Stimulated activated CD4-positive, alpha-beta T cell treated with anti-CD3 and anti-CD28 coated beads, Interleukin-12 subunit alpha, Interleukin-12 subunit beta, amount 100 ng/mL, for 48 hours (primary cell): ENCODE measurements around the gene PCSK6.

Source experiments
- DNase-seq, 3 donors: peaks; one replicate each; pipeline ENCODE4 v3.0.0-alpha.2; 2020; ENCODE audit warnings: low read depth in 2 of 3, low spot score in 1 of 3

Gene PCSK6

DNA sequence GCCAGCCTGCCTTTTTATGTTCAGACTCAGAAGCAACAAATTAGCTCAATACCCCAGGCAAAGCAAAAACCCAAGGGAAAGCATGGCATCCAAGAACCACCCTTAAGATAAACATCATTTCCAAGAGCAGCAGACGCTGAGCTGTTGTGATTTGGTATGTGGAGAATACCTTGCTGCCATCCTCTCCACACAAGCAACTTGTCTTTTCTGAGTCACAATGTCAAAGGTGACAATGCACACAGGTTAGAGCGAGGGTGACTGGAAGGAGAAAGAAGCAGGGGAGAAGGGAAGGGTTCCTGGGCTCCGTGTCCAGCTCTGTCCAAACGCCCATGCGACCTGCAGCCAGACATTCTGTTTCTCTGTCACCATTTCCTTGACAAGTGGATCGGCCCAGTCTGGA is 6.0 kb downstream of the PCSK6 start:
- no peak for DNase-seq

DNA sequence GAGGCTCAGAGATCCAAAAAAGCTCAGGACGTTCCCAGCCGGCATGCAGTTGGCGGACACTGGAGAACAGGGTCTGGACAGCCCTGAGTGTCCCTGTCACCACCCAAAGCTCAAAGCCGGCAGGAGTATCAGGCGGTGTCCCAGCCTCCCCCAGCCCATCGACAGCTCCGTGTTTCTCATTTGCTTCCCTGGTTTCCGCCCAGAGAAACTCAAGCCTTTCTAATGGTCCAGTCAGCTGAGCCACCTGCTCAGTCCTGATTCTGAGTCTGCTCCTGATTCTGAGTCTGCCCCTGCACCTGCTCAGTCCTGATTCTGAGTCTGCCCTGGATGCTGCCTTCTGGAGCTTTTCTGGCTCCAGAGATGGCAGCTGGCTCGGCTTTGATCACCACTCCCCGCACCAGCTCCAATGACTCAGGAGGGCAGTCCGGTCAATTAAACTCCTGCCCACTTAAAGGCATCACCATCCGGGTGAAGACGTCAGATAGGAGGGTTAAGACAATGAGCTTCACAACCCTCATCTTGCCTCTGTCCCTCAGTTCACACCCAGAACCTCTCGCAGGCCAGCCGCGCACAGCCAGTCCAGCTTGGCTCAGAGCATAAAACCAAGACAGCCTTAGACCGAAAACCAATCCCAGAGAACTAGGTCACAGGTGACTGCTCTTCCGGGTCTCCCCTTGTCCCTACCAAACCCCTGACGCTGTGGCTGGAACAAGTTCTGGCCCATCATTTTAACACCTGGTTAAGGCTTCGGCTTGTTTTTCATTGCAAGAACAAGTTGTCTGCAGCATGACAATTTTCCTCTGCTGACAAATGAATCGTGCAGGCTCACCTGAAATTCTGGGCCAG is 6.8 kb downstream of the PCSK6 start:
- no peak for DNase-seq

GRCh38 chr15:101481917-101482525 is 7.5 kb downstream of the PCSK6 start:
- DNase-seq = no peak

DNA sequence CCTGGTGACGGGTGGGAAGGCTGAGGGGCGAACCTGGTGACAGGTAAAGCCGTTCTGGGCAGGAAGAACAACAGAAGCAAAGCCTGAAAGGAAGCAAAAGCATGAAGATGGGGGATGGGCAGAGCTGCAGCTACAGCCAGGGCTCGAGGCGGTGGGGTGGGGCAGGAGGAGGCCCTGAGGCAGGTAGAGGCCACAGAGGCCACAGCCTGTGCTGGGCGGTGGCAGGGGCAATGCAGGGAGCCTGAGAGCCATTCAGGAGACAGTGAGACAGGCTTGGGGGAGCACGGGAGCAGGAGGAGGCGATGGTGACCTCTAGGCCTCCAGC is 8.2 kb downstream of the PCSK6 start:
- no peak for DNase-seq

DNA sequence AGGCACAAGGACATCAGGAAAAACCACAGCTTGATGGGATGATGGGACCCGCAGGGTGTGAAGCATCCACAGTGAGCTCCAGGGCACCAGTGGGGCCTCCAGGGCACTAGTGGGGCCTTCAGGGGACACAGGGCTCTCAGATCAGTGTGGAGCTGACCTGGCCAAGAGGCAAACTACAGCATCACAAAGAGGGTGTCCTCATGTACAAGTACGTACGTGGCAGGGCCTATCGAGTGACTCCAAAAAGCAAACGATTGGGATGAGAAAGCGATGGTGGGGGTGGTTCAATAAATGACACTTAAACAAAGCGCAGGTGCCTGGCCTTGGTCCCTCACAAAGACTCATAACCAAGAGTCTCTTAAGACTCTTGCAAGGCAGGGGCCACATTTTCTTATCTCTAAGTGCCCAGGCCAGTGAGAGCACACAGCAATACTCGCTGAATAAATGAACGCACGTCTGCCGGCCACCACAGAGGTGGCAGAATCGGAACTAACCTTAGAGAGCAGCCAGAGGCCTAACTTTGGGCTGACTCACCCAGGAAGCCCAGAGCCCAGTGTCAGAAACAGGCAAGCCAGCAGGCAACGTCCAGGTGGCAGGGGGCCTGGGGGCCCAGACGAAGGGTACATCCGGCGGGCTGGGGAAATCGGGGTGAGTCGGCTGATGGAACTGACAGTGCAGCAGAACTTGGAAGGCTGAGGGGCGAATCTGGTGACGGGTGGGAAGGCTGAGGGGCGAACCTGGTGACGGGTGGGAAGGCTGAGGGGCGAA is 8.7 kb downstream of the PCSK6 start:
- DNase-seq = no peak

- DNase-seq = no peak
These were observed 9.5 kb downstream of the PCSK6 start for GRCh38 chr15:101479851-101480612.

- no peak for DNase-seq
These were observed 10.1 kb downstream of the PCSK6 start for GRCh38 chr15:101479342-101479845.

DNA sequence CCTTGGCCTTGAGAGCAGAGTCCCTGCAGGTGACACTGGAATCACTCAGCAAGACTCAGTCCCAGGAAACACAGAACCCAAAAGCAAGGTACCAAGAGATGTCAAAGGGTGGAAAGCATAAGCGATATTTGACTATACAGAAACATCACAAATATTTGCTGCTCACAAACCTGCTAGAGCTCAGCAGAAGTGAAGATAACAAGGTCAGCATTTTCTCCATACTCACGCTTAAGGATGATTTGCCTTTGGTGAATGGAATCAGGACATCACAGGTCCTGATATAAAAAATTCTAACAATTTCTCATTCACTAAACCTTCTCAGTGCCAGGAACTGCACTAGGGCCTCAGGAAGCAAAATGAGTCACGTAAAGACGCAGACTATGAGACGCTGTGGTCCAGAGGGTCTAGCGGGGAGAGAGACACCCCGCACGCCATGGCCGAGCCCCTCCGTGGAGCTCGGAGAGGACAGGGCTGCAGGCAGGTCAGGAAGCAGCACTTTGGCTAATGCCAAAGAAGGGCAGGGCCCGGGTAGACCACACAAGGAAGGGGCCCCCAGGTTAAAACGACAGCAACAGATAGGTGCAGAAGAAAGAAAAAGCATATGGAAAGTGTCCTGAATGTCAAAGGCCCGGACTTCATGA is 10.7 kb downstream of the PCSK6 start:
- no peak for DNase-seq

- DNase-seq = no peak
These were observed 11.6 kb downstream of the PCSK6 start for GRCh38 chr15:101477851-101478362.

DNA sequence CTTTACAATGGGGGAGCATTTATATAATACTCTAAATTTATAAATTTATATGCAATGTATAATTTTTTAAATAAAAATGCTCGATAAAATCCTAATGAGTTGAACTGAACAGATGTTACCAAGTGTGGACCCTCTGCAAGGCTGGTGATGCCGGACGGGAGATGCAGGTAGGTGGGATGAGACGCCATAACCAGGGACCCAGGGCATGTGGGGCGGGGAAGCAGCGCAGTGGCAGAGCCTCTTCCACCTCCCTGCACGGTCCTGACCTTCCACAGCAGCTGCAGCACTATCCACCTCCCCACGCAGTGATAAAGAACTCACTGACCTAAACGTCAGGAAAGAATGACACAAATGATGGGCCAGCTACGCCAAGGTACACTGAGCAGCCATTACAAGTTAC is 12.8 kb downstream of the PCSK6 start:
- no peak for DNase-seq

DNA sequence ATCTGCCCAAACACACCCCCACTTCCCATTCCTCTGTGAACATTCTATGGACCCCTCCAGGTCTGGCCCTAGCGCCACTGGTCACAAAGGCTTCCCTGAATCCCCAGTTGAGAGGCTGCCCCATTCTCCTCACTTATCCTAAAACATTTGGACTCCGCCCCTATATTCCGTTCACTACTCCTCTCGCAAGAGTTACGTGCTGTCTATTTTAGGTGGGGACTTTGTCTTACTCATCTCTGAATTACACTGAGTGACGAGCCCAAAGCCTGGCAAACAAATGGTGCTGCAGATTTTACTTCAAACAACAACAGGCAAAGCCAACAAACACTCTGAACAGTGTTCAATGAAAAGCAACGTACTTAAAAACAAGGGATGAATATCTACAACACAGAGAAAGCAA is 14.5 kb downstream of the PCSK6 start:
- DNase-seq = no peak

GRCh38 chr15:101474233-101474632 is 15.3 kb downstream of the PCSK6 start:
- DNase-seq = no peak

- DNase-seq = no peak
These were observed 17.5 kb downstream of the PCSK6 start for GRCh38 chr15:101472033-101472432.

DNA sequence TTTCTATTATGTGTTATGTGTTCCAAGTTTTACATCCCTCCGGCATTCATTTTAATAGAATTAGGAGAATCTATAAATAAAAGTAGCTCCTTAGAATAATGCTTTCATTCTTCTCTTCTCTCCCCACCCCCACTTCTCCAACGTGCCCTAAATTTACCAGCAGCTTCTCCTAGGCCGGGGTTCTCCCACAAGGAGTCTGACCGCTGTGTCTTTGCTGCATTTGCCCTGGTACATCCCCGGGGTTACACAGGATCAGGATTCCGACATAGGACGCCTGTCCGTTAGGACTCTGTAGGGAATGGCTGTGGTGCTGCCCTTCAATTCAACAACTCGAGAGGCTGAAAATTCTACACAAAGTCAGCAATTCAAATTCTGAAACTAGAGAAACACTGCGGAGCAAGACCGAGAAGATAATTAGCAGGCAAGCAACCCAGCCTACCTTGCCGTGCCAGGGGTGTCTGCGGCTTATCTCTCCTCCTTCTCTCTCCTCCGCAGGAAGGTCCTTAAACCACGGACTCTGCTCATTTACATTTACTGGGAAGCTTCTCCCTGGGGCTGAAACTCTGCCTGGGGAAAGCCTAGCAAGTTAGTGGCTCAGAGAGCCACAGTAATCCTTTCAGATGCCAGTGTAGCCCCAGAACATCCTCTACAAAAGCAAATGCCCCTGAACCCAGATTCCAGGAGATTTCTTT is 18.8 kb downstream of the PCSK6 start:
- DNase-seq = no peak

GRCh38 chr15:101469520-101470288 is 19.8 kb downstream of the PCSK6 start:
- no peak for DNase-seq

- DNase-seq = no peak
These were observed 23.3 kb downstream of the PCSK6 start for GRCh38 chr15:101466188-101466587.

- no peak for DNase-seq
These were observed 24.4 kb downstream of the PCSK6 start for GRCh38 chr15:101464999-101465669.

GRCh38 chr15:101464256-101464998 is 25.1 kb downstream of the PCSK6 start:
- no peak for DNase-seq
